Myocyte (in vitro differentiated cells): Measurements from ENCODE around the gene USH2A. TPM values are rescaled to one million over a fixed set of nuclear protein-coding genes. Genes with fewer than 3 reads are reported as not detected.

Experiments used
- DNase-seq: peaks from one replicate; pipeline ENCODE4 v3.0.0-alpha.2; 2012; ENCODE audit warnings: low read depth
- total RNA-seq: library from RNA; depleted of rRNA; stranded (reverse); fragments of >200 nt; gene quantifications from 2 replicates; pipeline ENCODE4 v1.2.3, GENCODE V29; 2014

The USH2A gene
- total RNA-seq, 1 donor from 2014 or later, result 0.08 TPM

DNA sequence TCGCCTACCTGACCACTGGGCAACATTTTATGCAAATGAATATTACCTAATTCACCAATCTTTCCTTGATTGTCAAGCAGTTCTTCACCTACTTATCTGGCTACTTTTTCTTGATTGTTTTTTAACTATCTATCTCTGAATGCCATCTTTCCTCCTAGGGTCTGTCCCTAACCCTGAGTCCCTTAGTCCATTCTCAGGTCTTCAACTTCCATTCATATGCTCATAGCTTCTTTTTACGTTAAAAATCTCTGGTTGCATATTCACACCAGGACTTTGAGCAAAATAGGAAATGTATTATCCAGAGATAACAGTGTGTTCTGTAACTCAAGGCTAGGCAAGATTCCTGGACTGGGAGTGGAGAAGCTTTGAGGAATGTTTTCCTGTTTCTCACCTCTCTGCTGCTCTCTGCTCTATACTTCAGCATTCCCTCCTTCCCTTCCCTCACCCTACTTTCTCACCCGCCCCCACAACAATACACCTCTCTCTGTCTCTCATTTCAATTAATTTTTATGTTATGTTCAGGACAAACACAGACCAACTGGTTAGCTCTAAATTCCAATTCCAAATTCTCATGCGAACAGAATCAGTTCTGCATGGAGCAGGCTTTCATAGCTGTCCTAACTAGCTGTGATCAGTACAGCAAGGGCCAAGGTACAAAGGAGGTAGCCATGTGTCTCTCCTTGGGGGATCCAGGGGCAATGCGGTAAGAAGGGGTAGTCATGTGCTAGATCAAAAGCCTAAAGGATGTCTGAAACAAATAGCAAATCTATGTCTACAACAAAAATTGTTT lies 278.4 kb downstream of the USH2A start:
- DNase-seq, result no peak

- no peak for DNase-seq
Observed at GRCh38 chr1:216142921-216143320, 280.3 kb downstream of the USH2A start.

DNA sequence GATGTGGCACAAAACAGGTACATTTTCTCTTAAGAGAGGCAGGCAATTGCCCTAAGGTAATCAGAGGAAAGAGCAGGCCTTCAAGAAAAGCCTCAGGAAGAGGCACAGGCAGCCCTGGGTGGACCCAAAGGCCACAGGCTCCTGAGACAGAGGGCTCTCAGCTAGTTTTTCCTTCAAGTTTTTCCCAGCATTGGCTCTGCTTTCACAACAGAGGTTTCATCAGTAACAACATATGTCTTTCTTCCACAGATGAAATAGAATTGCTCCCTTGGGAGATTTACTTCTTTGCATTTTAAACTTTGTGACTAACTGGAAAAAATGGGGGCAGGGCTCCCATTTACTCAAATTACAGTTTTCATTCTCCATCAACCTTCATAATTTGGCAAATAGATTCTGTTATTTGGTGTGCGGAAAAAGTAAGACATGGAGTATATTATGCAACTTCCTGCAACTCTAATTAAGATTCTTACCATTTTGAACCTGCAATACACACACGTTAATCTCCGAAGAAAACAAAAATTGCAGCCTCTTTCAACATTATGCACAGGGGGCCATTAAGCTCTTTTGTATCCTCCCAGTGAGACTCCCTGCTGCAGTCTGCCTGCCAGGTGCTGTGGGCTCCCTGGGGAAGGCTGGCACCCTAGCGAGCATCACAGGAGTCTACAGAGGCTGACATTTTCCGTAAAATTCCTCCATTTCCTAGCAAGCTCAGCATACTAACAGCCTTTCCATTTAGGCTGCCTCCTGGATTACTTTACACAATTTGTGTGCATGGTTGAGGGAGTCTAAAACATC lies 282.3 kb downstream of the USH2A start:
- peak; percentile 3 for DNase-seq

GRCh38 chr1:216124192-216124781 lies 299.0 kb downstream of the USH2A start:
- DNase-seq, result no peak

DNA sequence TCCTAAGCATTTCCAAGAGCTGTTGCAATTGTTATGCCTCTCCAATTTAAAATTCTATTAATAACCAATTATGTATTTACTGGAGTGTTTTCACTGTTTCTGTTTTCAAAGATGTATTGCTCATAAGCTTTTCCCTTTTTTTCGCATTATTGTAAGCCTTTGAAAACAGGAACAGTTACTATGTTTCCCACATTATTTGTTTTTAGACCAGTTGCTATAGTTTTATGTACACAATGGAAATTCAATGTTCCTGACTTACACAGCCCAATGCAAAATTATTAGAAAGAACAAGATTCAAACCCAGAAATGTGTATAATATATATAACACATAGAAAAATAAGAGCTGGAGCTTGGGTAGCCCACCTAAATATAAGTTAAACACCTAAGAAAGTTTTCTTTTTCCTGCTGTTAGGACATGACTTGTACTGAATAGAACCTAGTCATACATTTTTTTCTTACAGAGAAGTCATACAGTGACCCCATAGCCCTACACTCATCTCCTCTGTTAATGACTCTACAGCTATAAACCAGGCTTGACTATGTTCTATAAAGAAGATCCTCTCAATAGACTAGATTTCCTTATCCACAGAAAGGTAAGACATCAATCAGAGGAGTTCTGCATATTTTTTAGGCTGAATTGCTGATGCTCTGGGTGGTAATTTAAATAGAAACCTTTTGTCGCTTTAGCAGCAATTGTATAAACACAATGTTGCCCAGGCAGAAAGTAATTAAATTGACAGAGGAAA lies 299.6 kb downstream of the USH2A start:
- no peak for DNase-seq

- peak; percentile 61 for DNase-seq
Observed at GRCh38 chr1:216119600-216119999, 303.6 kb downstream of the USH2A start.

- no peak for DNase-seq
Observed at GRCh38 chr1:216114180-216114579, 309.1 kb downstream of the USH2A start.

DNA sequence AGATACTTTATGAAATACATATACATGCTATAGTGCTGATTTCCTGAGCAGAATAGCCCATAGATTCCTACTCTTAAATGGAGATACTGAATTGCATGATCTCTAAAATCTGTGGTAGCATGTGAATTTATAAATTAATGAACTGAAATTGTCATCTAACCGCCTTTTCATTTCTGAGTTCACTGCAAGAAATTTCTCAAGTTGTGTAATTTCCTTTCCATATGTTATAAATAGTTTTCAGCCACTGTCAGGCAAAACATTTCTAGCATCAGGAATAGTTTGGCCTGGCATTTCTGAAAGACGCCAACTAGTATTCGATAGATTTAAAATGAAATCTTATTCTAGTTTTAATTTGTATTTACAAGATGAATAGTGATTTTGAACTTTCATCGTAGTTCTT lies 310.1 kb downstream of the USH2A start:
- no peak for DNase-seq

DNA sequence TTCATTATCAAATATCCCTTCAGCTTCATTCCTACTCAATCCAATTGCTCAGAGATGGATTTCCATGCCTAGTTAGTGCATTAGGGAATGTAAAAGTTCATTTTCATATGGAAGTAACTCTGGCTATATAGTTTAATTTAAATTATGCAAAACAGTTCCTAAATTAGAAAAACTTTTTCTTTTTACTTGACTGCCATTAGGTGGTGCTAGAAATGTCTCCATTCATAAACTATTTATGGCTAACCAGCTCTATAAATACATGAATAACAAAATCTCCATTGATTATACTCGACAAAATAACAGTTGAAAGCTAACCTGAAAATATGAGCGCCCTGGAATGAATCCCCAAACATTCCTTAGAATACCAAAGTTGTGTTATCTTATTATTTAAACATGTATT lies 311.4 kb downstream of the USH2A start:
- DNase-seq, result peak; percentile 1

DNA sequence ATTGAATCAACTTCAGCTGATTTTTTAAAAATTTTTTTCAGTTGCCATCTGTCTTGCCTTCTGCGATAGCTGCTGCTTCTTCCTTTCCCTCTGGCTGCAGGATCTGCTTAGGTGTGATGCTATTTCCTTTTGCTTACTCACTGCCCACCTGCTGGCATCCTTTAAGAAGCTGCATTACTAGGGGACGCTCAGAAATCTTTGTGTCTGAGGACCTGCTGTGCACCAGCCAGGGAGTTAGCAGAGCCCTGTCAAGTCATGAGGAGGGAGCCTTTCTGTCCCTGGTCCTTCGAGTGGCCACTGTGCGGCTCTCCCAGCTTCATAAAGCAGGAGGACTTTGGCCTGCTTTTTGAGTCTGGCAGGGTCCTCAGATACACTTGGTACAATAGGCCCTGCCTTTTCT lies 327.8 kb downstream of the USH2A start:
- DNase-seq, result peak; percentile 1

GRCh38 chr1:216090556-216090955 lies 332.7 kb downstream of the USH2A start:
- no peak for DNase-seq

- no peak for DNase-seq
Observed at GRCh38 chr1:216086678-216087077, 336.6 kb downstream of the USH2A start.

- no peak for DNase-seq
Observed at GRCh38 chr1:216081445-216081844, 341.8 kb downstream of the USH2A start.

DNA sequence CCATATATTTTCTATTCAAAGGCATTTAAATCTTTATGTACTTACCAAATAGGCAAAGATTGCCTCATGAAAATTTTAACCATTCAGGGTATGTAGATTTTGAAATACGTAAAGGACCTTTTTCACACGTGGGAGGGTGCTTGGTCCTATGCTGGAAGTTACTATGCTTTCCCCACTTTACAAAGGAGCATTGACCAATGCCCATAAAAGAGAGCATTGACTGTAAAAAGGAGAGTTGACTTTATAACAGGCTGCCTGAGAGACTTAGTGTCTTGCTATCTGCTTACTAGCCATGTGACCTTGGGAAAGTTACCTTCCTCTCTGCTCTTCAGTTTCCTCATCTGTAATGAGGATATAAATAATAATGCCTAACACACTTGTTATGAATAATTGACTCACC lies 346.5 kb downstream of the USH2A start:
- DNase-seq, result no peak

GRCh38 chr1:216075339-216075738 lies 347.9 kb downstream of the USH2A start:
- DNase-seq, result peak; percentile 24

- no peak for DNase-seq
Observed at GRCh38 chr1:216073793-216074595, 349.3 kb downstream of the USH2A start.

GRCh38 chr1:216071262-216071661 lies 352.0 kb downstream of the USH2A start:
- no peak for DNase-seq

GRCh38 chr1:216064643-216065042 lies 358.6 kb downstream of the USH2A start:
- no peak for DNase-seq

- DNase-seq, result no peak
Observed at GRCh38 chr1:216057947-216058346, 365.3 kb downstream of the USH2A start.

DNA sequence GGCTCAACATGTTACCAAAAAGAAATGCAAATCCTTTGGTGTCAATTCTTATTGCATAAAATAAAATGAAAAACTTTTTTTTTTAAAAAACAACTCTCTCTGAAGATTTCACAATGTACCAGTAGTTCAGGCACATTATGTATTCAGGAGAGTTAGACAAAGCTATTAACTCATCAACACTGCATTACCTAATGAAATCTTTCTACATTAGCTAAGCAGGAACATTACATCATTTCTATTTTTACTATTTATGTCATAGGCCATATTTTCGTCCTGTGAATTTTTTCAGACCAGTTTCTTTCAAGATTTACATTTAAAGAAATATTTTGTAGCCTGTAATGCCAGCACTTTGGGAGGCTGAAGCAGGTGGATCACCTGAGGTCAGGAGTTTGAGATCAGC lies 366.2 kb downstream of the USH2A start:
- DNase-seq, result peak; percentile 7

DNA sequence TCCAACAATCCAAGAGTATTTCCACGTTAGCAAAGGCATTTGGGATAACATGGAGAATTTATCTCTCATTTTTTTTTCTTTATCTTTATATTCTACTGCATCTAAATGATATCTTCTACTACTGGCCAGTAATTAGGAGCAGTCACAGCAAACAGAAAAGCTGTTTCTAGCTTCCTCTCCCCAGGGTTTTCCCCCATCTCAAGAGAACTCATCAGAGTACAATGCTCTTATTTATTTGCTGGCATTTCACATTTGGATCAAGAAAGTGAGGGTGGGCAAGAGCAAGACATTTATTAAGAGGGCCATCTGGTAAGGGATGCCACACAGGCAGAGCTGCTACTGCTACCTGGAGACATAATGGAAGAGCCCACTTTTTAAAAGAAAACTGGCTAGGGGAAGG lies 368.2 kb downstream of the USH2A start:
- no peak for DNase-seq
